Activated T-cell treated with anti-CD3 and anti-CD28 coated beads, Interleukin-2, amount 50 U/mL, for 1 hour (primary cell): ENCODE measurements around the gene SNTG2.
"Not testable (repeated sequence)": the region's sequence is repeated elsewhere in the genome, so short reads cannot be mapped to it uniquely, and the experiment has no call there.

Experiments used
- DNase-seq: peaks from one replicate; pipeline ENCODE4 v3.0.0-alpha.2; 2020

Gene SNTG2

GRCh38 chr2:1394709-1395408, 444.2 kb downstream of the SNTG2 start:
- DNase-seq: no peak

- DNase-seq: no peak
Observed at GRCh38 chr2:1397350-1397749, 446.7 kb downstream of the SNTG2 start.

DNA sequence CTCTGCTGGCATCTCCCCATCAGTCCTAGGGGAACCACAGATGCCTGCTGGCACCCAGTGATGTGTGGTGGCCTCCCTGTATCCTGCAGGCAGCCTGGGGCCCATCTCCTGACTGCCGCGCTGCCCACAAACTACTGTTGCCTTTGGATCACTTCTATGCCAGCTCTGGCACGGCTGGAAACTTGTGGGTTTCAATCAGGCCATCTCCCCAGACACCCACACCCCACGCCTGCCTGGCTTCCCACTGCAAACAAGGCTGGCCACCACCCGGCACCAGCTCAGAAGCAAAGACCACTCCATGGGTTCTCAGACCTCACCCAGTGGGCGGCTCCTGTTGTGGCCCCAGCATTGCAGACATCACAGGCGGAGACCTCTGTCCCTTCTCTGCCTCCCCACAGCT, 447.5 kb downstream of the SNTG2 start:
- DNase-seq: no peak

DNA sequence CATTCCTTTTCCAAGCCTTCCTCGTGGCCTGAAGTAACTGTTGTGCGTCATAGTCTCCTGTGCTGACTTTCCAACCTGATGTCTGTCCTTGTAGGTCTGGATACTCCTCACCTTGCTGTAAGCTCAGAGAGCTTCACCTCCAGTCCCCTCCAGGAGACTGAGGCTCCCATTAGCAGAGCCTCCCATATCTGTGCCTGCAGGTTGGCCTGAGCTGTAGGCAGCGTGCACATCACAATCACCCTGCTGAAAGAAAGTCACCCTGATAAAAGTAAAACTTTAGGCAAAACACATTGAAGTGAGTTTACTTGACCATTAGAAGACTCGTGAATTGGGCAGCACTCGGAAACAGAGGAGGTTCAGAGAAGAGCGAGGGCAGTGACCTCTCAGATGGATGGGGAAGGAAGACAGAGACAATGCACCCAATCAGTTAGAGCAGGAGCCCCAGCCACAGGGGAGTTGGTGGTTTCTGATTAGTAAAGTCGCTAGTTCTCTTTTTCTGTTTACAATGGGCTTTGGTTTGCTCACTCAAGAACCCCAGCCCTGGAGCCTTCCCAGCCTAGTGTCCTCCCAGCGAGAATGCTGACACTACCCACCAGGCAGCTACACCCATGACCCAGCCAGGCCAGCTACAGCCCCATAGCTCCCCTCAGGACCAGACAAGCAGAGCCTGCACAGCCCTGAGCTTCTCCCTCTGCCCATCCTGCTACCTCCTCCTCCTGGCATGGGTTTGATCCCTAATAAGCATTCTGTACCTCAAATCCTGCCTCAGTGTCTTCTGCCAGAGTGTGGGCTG, 450.5 kb downstream of the SNTG2 start:
- no peak for DNase-seq

GRCh38 chr2:1402064-1402463, 451.4 kb downstream of the SNTG2 start:
- no peak for DNase-seq

DNA sequence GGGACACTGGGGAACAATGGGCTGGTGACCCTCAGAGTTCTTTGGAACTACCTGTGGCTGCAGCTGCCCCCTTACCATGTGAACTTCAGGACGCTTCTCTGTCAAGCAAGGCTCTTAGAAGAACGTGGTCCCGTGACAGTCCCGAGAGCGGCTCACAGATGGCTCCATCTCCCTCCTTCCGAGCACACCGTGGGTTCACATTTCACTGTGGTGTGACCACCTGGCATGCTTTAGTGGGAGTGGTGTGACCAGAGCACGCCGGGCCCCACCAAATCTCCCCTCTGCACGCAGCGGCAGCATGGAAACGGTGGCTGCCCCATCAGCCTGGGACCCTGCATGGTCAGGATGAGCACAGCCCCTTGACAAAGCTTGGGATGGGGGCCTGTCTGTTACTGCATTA, 452.9 kb downstream of the SNTG2 start:
- DNase-seq: no peak

GRCh38 chr2:1405124-1405523, 454.5 kb downstream of the SNTG2 start:
- no peak for DNase-seq

- no peak for DNase-seq
Observed at GRCh38 chr2:1405967-1406366, 455.3 kb downstream of the SNTG2 start.

- DNase-seq: no peak
Observed at GRCh38 chr2:1406434-1406833, 455.8 kb downstream of the SNTG2 start.

DNA sequence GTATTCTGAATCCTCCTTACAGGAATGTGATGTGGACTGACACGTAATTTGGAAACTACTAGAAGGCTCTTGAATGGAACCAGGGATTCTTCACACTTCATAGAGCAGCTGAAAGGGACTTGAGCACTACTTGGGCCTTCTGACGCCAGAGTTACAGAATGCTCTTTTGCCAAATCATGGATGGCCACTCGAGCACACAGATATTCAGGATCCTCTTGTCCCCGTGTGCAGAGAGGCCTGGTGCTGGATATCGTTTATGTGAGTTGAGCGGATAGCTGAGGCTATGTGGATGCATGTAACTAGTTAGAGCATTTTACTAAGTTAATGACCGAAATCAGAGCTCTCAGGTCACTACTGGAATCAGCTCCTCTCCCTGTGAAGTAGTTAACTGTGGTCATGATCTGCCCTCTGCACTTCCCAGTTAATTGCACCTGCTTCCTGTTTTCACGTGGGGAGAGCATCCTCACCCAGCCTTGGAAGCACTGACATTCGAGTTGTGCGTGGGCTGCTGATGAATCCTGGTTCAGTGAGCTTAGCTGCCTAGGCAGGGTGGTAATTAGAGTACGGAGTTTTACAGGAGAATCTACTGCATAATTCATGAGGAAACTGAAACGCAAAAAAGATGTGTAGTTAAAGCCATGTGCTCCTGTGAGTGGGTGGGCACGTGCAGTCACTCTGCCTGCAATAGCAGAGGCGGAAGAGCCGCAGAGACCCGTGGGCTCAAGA, 457.5 kb downstream of the SNTG2 start:
- no peak for DNase-seq

DNA sequence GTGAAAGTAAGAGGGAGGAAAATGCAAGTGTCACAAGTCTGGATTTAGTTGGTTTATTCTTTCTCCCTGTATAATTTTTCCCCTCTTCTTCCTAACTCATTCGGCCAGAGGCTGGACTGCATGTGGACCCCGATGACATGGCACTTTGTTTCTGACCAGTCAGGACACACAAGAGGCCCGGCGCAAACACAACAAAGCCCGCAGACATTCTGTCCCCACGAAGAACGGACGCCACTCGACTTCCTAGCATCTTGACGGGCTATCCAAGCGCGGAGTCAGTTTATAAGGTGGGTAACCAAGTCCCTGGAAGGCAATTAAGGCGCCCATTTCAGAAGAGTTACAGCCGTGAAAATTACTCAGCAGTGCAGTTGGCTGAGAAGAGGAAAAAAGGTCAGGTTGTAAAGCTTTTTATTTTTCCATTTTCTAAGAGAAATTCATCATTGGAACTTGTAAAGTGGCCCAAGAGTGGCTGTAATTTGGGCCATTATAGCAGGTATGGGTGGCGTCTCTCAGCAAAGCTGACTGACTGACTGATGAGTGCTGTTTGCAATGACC, 462.6 kb downstream of the SNTG2 start, which contains the start of gene TPO:
TPO (plus strand) TSS at position 308 of the 555 bp plus-strand sequence. CDS start 946 bp downstream, outside the sequence.
- DNase-seq: no peak

DNA sequence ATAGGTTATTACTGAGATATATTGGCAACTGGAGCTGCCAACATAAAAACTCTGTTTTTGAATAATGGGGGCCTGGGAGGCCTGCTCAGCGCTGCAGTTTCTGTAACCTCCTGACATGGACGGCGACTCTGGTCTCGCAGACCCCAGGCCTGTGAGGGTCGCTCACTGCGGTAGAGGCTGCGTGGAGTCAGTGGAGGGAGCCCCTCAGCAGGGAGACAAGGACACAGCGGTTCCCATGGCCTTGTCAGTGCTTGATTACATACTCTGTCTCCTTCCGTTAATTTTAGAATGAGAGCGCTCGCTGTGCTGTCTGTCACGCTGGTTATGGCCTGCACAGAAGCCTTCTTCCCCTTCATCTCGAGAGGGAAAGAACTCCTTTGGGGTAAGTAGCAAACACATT, 463.5 kb downstream of the SNTG2 start:
- DNase-seq: no peak

- DNase-seq: not testable (repeated sequence)
Observed at GRCh38 chr2:1414901-1415300, 464.3 kb downstream of the SNTG2 start.

DNA sequence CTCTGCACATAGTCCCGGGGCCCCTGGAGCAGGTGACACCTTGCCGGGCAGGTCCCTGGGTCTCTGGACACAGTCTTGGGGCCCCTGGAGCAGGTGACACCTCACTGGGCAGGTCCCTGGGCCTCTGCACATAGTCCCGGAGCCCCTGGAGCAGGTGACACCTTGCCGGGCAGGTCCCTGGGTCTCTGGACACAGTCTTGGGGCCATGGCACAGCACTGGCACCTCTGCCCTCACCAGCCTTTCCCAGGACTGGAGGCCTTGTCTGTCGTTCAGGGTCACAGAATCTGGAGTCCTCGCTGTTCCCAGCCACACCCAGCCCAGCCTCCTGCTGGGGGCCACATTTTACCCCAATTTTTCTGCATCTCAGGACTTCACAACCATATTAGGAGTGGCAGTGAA, 464.9 kb downstream of the SNTG2 start:
- DNase-seq: no peak
